Loucy (cell line): ENCODE measurements around the gene AMBRA1.

ENCODE experiments used
- EZH2phosphoT487 ChIP-seq: fragments of 200-600 bp; IDR thresholded peaks from 2 replicates; pipeline ENCODE4 v1.6.1; 2018; ENCODE audit warnings: antibody characterized with exemption, mild to moderate bottlenecking, moderate library complexity, borderline replicate concordance
- TF ChIP-seq, protein P1 (sequence below): fragments of 200-600 bp; sonication (generic); conservative IDR thresholded peaks from 2 replicates; pipeline ENCODE4 v1.5.1; 2014; ENCODE audit warnings: mild to moderate bottlenecking, antibody characterized with exemption, low read length

DNA sequence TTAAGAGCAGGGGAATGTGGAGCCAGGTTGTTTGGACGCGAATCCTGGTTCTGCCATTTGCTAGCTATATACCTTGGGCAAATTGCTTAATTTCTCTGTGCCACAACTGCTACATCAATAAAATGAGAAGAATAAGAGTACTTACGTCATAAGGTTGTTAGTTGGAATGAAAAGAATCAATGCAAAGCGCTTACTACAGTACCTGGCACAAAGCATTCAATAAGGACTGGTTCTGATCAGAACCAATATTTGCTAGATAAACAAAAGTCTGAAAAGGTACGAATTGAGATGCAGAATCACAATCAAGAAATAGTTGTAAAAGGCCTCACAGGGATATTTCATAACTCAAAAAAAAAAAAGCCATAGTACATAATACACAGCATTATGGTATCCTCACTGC lies 11.2 kb downstream of the AMBRA1 start:
- TF ChIP-seq, protein P1, sequence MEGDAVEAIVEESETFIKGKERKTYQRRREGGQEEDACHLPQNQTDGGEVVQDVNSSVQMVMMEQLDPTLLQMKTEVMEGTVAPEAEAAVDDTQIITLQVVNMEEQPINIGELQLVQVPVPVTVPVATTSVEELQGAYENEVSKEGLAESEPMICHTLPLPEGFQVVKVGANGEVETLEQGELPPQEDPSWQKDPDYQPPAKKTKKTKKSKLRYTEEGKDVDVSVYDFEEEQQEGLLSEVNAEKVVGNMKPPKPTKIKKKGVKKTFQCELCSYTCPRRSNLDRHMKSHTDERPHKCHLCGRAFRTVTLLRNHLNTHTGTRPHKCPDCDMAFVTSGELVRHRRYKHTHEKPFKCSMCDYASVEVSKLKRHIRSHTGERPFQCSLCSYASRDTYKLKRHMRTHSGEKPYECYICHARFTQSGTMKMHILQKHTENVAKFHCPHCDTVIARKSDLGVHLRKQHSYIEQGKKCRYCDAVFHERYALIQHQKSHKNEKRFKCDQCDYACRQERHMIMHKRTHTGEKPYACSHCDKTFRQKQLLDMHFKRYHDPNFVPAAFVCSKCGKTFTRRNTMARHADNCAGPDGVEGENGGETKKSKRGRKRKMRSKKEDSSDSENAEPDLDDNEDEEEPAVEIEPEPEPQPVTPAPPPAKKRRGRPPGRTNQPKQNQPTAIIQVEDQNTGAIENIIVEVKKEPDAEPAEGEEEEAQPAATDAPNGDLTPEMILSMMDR, result no peak
- no peak for TF ChIP-seq EZH2phosphoT487
